Endothelial cell of umbilical vein (primary cell): ENCODE measurements around the gene FMN1. TPM values are rescaled to one million over a fixed set of nuclear protein-coding genes. Genes with fewer than 3 reads are reported as not detected.

Experiments
- BruUV-seq: library from RNA; stranded (reverse); fragments of 400-500 nt; replicated peaks from 2 replicates; lab custom pipeline; 2021; lab: Mats Ljungman, UMichigan
- CTCF ChIA-PET: fragments of 300-600, 350-600 bp; sonication (Branson Sonifier 250); formaldehyde crosslinking; loops from one replicate; lab custom pipeline; 2021; ENCODE audit warnings: antibody characterized with exemption, inconsistent platforms; lab: Charles Lee
- POLR2A ChIA-PET: fragments of 300-600, 350-600 bp; sonication (Branson Sonifier 250); formaldehyde crosslinking; loops from one replicate; lab custom pipeline; 2021; ENCODE audit warnings: antibody characterized with exemption, inconsistent platforms; lab: Charles Lee
- DNase-seq: peaks from one replicate; pipeline ENCODE4 v3.0.0-alpha.2; 2011; ENCODE audit warnings: low read depth, low spot score
- FAIRE-seq: peaks from 2 replicates; lab custom pipeline; 2011; peaks lifted over from hg19 to GRCh38; lab: Jason Lieb, UNC
- H2AFZ ChIP-seq: 2 replicates; pipeline ENCODE4 v1.6.0; 2012; ENCODE audit warnings: low read depth, low read length, control low read depth, inconsistent platforms
- H3K27ac ChIP-seq: 2 replicates; pipeline ENCODE4 v1.5.1; 2011; ENCODE audit warnings: low read depth, mild to moderate bottlenecking, control low read depth, low read length, moderate library complexity; ENCODE audit not compliant: insufficient read depth
- H3K27me3 ChIP-seq, 2 experiments: 2 replicates each; pipeline versions ENCODE4 v1.6.0 to v1.6.1; 2011; ENCODE audit warnings: low read length in 2 of 2, mixed read lengths in 1 of 2; ENCODE audit not compliant: control insufficient read depth in 2 of 2, insufficient read depth in 2 of 2
- H3K36me3 ChIP-seq, 2 experiments: 2 replicates in 1 of 2; 3 replicates in 1 of 2; pipeline ENCODE4 v1.5.1; 2011; ENCODE audit warnings: low read length in 2 of 2, mild to moderate bottlenecking in 1 of 2, moderate library complexity in 1 of 2; ENCODE audit not compliant: control insufficient read depth in 2 of 2, insufficient read depth in 2 of 2; ENCODE audit errors: extremely low read depth in 1 of 2
- H3K4me1 ChIP-seq: 3 replicates; pipeline ENCODE4 v1.5.1; 2011; ENCODE audit warnings: mild to moderate bottlenecking, low read length; ENCODE audit not compliant: control insufficient read depth, insufficient read depth; ENCODE audit errors: extremely low read depth
- H3K4me2 ChIP-seq: 2 replicates; pipeline ENCODE4 v1.6.1; 2011; ENCODE audit warnings: low read length, control low read depth, mixed read lengths; ENCODE audit not compliant: insufficient read depth
- H3K4me3 ChIP-seq, 3 experiments: fragments of 200-600 bp in 1 of 3; sonication (generic), shearing (Covaris generic) in 1 of 3; replicated peaks in 1 of 3; 2 replicates each; pipeline ENCODE4 v1.5.1; 2011 to 2016; ENCODE audit warnings: control low read depth in 3 of 3, low read length in 3 of 3, mild to moderate bottlenecking in 2 of 3, inconsistent platforms in 1 of 3, low read depth in 1 of 3, moderate library complexity in 1 of 3; ENCODE audit not compliant: insufficient read depth in 1 of 3
- H3K79me2 ChIP-seq: 2 replicates; pipeline ENCODE4 v1.6.0; 2012; ENCODE audit warnings: low read length, inconsistent platforms; ENCODE audit not compliant: control insufficient read depth, insufficient read depth
- H3K9ac ChIP-seq: replicated peaks from 2 replicates; pipeline ENCODE3; 2011; ENCODE audit warnings: low read length, control low read depth; ENCODE audit not compliant: insufficient read depth; ENCODE audit errors: extremely low read depth
- H3K9me1 ChIP-seq: replicated peaks from 3 replicates; pipeline ENCODE4 v1.6.0; 2011; ENCODE audit warnings: mild to moderate bottlenecking, low read length; ENCODE audit not compliant: control insufficient read depth, insufficient read depth; ENCODE audit errors: extremely low read depth
- H3K9me3 ChIP-seq: replicated peaks from 2 replicates; pipeline ENCODE4 v1.5.1; 2012; ENCODE audit warnings: low read length, inconsistent platforms; ENCODE audit not compliant: control insufficient read depth, insufficient read depth
- H4K20me1 ChIP-seq: replicated peaks from 2 replicates; pipeline ENCODE3; 2011; ENCODE audit warnings: mild to moderate bottlenecking, low read length; ENCODE audit not compliant: control insufficient read depth, insufficient read depth; ENCODE audit errors: extremely low read depth
- CTCF ChIP-seq, 2 donors: IDR thresholded peaks; 1 replicate in 1 of 2; 2 replicates in 1 of 2; pipeline ENCODE4 v1.5.1; 2011; ENCODE audit warnings: low read length in 2 of 2, mild to moderate bottlenecking in 2 of 2, moderate library complexity in 2 of 2, control low read depth in 1 of 2, inconsistent platforms in 1 of 2, low read depth in 1 of 2; ENCODE audit not compliant: insufficient read depth in 1 of 2; ENCODE audit errors: extremely low read depth in 1 of 2
- FOS ChIP-seq: IDR thresholded peaks from 2 replicates; pipeline ENCODE4 v1.6.1; 2011; ENCODE audit warnings: mild to moderate bottlenecking, low read length, moderate library complexity, borderline replicate concordance; ENCODE audit not compliant: insufficient read depth
- GATA2 ChIP-seq: IDR thresholded peaks from 2 replicates; pipeline ENCODE4 v1.7.0; 2011; ENCODE audit warnings: low read depth, mild to moderate bottlenecking, moderate library complexity, mixed read lengths, low read length; ENCODE audit not compliant: insufficient read length, insufficient read depth
- JUN ChIP-seq: IDR thresholded peaks from 2 replicates; pipeline ENCODE4 v1.6.1; 2011; ENCODE audit warnings: borderline replicate concordance, low read depth; ENCODE audit not compliant: insufficient read length, insufficient read depth
- MYC ChIP-seq: IDR thresholded peaks from one replicate; pipeline ENCODE4 v1.6.1; 2011; ENCODE audit warnings: mild to moderate bottlenecking, low read depth, low read length
- POLR2AphosphoS5 ChIP-seq: IDR thresholded peaks from 2 replicates; pipeline ENCODE4 v1.6.1; 2012; ENCODE audit warnings: low read depth, mild to moderate bottlenecking, control low read depth, low read length, moderate library complexity; ENCODE audit not compliant: insufficient read depth
- dilution Hi-C: fragments of 300-500 bp; cut with MboI; formaldehyde crosslinking; loops from one replicate; pipeline ENCODE4 v1.15.0; 2019; ENCODE audit warnings: low sequenced_read_pairs; ENCODE audit not compliant: extremely low pct_ligation_motif_present
- intact Hi-C: fragments of 100-400 bp; cut with micrococcal nuclease; formaldehyde crosslinking; loops from one replicate; pipeline ENCODE4 v1.10.0; 2022
- polyA plus RNA-seq, 4 experiments: library from polyadenylated mRNA; depleted of rRNA in 3 of 4; stranded (reverse) in 3 of 4; unstranded in 1 of 4; fragments of >200 nt; gene quantifications; 2 replicates each; pipeline versions ENCODE4 v1.2.1 to v1.2.3, GENCODE V29; 2011 to 2012; ENCODE audit warnings: missing spikeins in 1 of 4
- total RNA-seq: library from RNA; stranded (reverse); gene quantifications from 2 replicates; pipeline ENCODE4 v1.2.3, GENCODE V29; 2021
- TF ChIP-seq, protein P1 (sequence below): IDR thresholded peaks from 2 replicates; pipeline ENCODE4 v1.6.1; 2011; ENCODE audit not compliant: insufficient read depth, insufficient read length

Gene FMN1
- total and polyA plus RNA-seq, 2 donors (not counting 3 experiments of a cell fraction or from before 2014, with no cell fraction given) = 0.01 to 0.29 TPM

- no peaks in the 10 kb centered on the region for H3K9me1 ChIP-seq
- ChIA-PET CTCF (interaction anchor here (1.0 to 6.0 kb wide), 17 partner anchors 8 to 679 kb away, joined by 3 to 111 read pairs (median 4); no protein-coding TSS in a partner anchor), POLR2A (no interaction called here)
- no peaks in the 10 kb centered on the region for H4K20me1 ChIP-seq
- peak; percentile 71 for FAIRE-seq
- no peaks in the 10 kb centered on the region for H3K36me3 ChIP-seq
- DNase-seq = peak; percentile 71
- H2AFZ ChIP-seq = peak overlapping the region; percentile 55
- peak overlapping the region; percentile 60 for H3K27ac ChIP-seq
- H3K4me1 ChIP-seq = peaks cover 10% of the 10 kb centered on the region
- peak overlapping the region; percentile 48 for H3K4me2 ChIP-seq
- TF ChIP-seq POLR2AphosphoS5 (no peak), CTCF (IDR thresholded peaks at IDR 0.05; ENCODE audit: extremely low read depth in 1 of 2, insufficient read depth in 1 of 2, low read depth in 1 of 2, low read length in 2 of 2) (peak; percentile 45 to 51)
- no peaks in the 10 kb centered on the region for H3K79me2 ChIP-seq
- H3K4me3 ChIP-seq = no peak overlapping the region
- no TSS peak for BruUV-seq
- no peaks in the 10 kb centered on the region for H3K27me3 ChIP-seq
- intact Hi-C loops (loop anchor here (1.0 to 5.0 kb wide), 4 partner anchors 45 to 680 kb away; no protein-coding TSS in a partner anchor), dilution Hi-C loops (no loop called here)
- peak overlapping the region; percentile 3 for H3K9ac ChIP-seq
- no peaks in the 10 kb centered on the region for H3K9me3 ChIP-seq
Measured at GRCh38 chr15:33021806-33022389, 172.6 kb downstream of the FMN1 start.

DNA sequence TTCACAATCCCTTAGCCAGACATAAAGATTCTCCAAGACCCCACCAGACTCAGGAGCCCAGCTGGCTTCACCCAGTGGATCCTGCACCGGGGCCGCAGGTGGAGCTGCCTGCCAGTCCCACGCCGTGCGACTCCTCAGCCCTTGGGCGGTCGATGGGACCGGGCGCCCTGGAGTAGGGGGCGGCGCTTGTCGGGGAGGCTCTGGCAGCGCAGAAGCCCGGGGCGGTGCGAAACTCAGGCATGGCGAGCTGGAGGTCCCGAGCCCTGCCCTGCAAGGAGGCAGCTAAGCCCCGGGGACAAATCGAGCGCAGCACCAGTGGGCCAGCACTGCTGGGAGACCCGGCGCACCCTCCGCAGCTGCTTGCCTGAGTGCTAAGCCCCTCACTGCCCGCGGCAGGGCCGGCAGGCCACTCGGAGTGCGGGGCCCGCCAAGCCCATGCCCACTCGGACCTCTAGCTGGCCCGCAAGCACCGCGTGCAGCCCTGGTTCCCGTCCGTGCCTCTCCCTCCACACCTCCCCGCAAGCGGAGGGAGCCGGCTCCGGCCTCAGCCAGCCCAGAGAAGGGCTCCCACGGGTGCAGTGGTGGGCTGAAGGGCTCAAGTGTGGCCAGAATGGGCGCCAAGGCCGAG lies 175.0 kb downstream of the FMN1 start:
- H3K27me3 ChIP-seq = no peaks in the 10 kb centered on the region
- dilution Hi-C loops = no loop called here
- H3K9ac ChIP-seq = no peak overlapping the region
- intact Hi-C loops = no loop called here
- no peak overlapping the region for H3K4me2 ChIP-seq
- no peak overlapping the region for H3K4me3 ChIP-seq
- FAIRE-seq (no peak), DNase-seq (no peak)
- H3K9me1 ChIP-seq = no peaks in the 10 kb centered on the region
- ChIA-PET POLR2A (no interaction called here), CTCF (interaction anchor here (1.0 to 6.0 kb wide), 3 partner anchors 67 to 357 kb away, joined by 4 to 111 read pairs (median 5); no protein-coding TSS in a partner anchor)
- H3K4me1 ChIP-seq = peaks cover 10% of the 10 kb centered on the region
- H3K36me3 ChIP-seq = no peaks in the 10 kb centered on the region
- H2AFZ ChIP-seq = no peak overlapping the region
- no TSS peak for BruUV-seq
- no peaks in the 10 kb centered on the region for H3K9me3 ChIP-seq
- H4K20me1 ChIP-seq = no peaks in the 10 kb centered on the region
- TF ChIP-seq GATA2 (no peak), JUN (no peak), MYC (no peak), CTCF (IDR thresholded peaks at IDR 0.05; ENCODE audit: extremely low read depth in 1 of 2, insufficient read depth in 1 of 2, low read depth in 1 of 2, low read length in 2 of 2) (no peak), FOS (no peak)
- TF ChIP-seq, protein P1, sequence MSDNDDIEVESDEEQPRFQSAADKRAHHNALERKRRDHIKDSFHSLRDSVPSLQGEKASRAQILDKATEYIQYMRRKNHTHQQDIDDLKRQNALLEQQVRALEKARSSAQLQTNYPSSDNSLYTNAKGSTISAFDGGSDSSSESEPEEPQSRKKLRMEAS = no peak
- H3K79me2 ChIP-seq = no peaks in the 10 kb centered on the region
- H3K27ac ChIP-seq = no peak overlapping the region
